D341Med (cell line): Measurements from ENCODE around the gene AHDC1.
"Not testable (repeated sequence)": the region's sequence is repeated elsewhere in the genome, so short reads cannot be mapped to it uniquely, and the experiment has no call there.

ENCODE experiments used
- DNase-seq: peaks from one replicate; pipeline ENCODE4 v3.0.0; 2012; ENCODE audit warnings: low spot score

Gene AHDC1

GRCh38 chr1:27517301-27517700, 86.6 kb downstream of the AHDC1 start:
- DNase-seq: no peak

- DNase-seq: peak; percentile 9
Measured at GRCh38 chr1:27515626-27516025, 88.3 kb downstream of the AHDC1 start.

- no peak for DNase-seq
Measured at GRCh38 chr1:27513958-27514357, 90.0 kb downstream of the AHDC1 start.

GRCh38 chr1:27513528-27513927, 90.4 kb downstream of the AHDC1 start:
- DNase-seq: peak; percentile 8

GRCh38 chr1:27509127-27510080, 94.5 kb downstream of the AHDC1 start:
- peak; percentile 15 for DNase-seq

- no peak for DNase-seq
Measured at GRCh38 chr1:27507960-27508665, 95.8 kb downstream of the AHDC1 start.

- DNase-seq: no peak
Measured at GRCh38 chr1:27506703-27507102, 97.2 kb downstream of the AHDC1 start.

GRCh38 chr1:27505420-27505680, 98.6 kb downstream of the AHDC1 start:
- DNase-seq: no peak

- DNase-seq: no peak
Measured at GRCh38 chr1:27504588-27505419, 99.1 kb downstream of the AHDC1 start.

- DNase-seq: no peak
Measured at GRCh38 chr1:27503844-27504587, 99.9 kb downstream of the AHDC1 start.

GRCh38 chr1:27503033-27503432, 100.9 kb downstream of the AHDC1 start:
- DNase-seq: no peak

- not testable (repeated sequence) for DNase-seq
Measured at GRCh38 chr1:27501159-27501558, 102.8 kb downstream of the AHDC1 start.

- DNase-seq: no peak
Measured at GRCh38 chr1:27499142-27499541, 104.8 kb downstream of the AHDC1 start.

GRCh38 chr1:27496604-27497155, 107.3 kb downstream of the AHDC1 start:
- peak; percentile 60 for DNase-seq

GRCh38 chr1:27492796-27493195, 111.1 kb downstream of the AHDC1 start:
- DNase-seq: no peak

- no peak for DNase-seq
Measured at GRCh38 chr1:27491748-27492700, 111.9 kb downstream of the AHDC1 start.

GRCh38 chr1:27489973-27490741, 113.8 kb downstream of the AHDC1 start, which contains the start of gene WASF2:
Gene WASF2, minus strand, starts transcription at chr1:27490167. Its CDS starts 61,277 bp downstream, at chr1:27428890.
- peak; percentile 96 for DNase-seq

GRCh38 chr1:27489501-27489972, 114.4 kb downstream of the AHDC1 start:
- DNase-seq: no peak
